Activated CD8-positive, alpha-beta T cell treated with anti-CD3 and anti-CD28 coated beads for 36 hours (primary cell): ENCODE data around the gene NEDD9. TPM values are rescaled to one million over a fixed set of nuclear protein-coding genes. Genes with fewer than 3 reads are reported as not detected.
A peak's percentile ranks its signal among the peaks of the same experiment; 100 is the strongest.

Source experiments
- ATAC-seq: fragments of 200-7000 bp; cut with Tn5 transposase; one replicate; pipeline ENCODE4 v1.10.0; 2021; ENCODE audit warnings: mild to moderate bottlenecking, moderate library complexity
- CTCF ChIA-PET: fragments of 350-600 bp; sonication (Branson Sonifier 250); formaldehyde crosslinking; loops from one replicate; lab custom pipeline; 2021; ENCODE audit warnings: antibody characterized with exemption; lab: Charles Lee
- POLR2A ChIA-PET: fragments of 350-600 bp; sonication (Branson Sonifier 250); formaldehyde crosslinking; loops from one replicate; lab custom pipeline; 2021; ENCODE audit warnings: antibody characterized with exemption; lab: Charles Lee
- DNase-seq: peaks from one replicate; pipeline ENCODE4 v3.0.0-alpha.2; 2020
- H3K27ac Mint-ChIP-seq: one replicate; pipeline ENCODE4 v1.8.0; 2021; ENCODE audit warnings: mild to moderate bottlenecking, mixed read lengths
- H3K27me3 Mint-ChIP-seq: one replicate; pipeline ENCODE4 v1.8.0; 2021; ENCODE audit warnings: mixed read lengths
- H3K36me3 Mint-ChIP-seq: one replicate; pipeline ENCODE4 v1.8.0; 2021; ENCODE audit warnings: low read depth, mixed read lengths
- H3K4me1 Mint-ChIP-seq: one replicate; pipeline ENCODE4 v1.8.0; 2021; ENCODE audit warnings: low read depth, mixed read lengths
- H3K4me3 Mint-ChIP-seq: one replicate; pipeline ENCODE4 v1.8.0; 2021; ENCODE audit warnings: mild to moderate bottlenecking, moderate library complexity, mixed read lengths
- H3K9me3 Mint-ChIP-seq: one replicate; pipeline ENCODE4 v1.8.0; 2021; ENCODE audit warnings: mixed read lengths
- CTCF ChIP-seq: fragments of 200-600 bp; IDR thresholded peaks from one replicate; pipeline ENCODE4 v1.8.0; 2022; ENCODE audit warnings: antibody characterized with exemption, mild to moderate bottlenecking
- intact Hi-C: fragments of 100-400 bp; cut with micrococcal nuclease; formaldehyde crosslinking; loops from one replicate; pipeline ENCODE4 v1.10.0; 2022
- total RNA-seq, 2 experiments: library from RNA; stranded (reverse); gene quantifications; one replicate each; pipeline ENCODE4 v1.2.3, GENCODE V29; 2021

NEDD9 gene
- total RNA-seq, 2 experiments from 2014 or later: 26.6 to 29.7 TPM

GRCh38 chr6:11210386-11211138 lies 21.9 kb downstream of the NEDD9 start:
- H3K4me1 Mint-ChIP-seq: peaks cover 55% of the 10 kb centered on the region
- POLR2A ChIA-PET: interaction anchor here (0.6 to 1.0 kb wide), 2 partner anchors 212 to 851 kb away, joined by 3 to 4 read pairs; no protein-coding TSS in a partner anchor
- H3K9me3 Mint-ChIP-seq: no peaks in the 10 kb centered on the region
- no peak for TF ChIP-seq CTCF
- no peak overlapping the region for H3K27ac Mint-ChIP-seq
- CTCF ChIA-PET: interaction anchor here (0.8 to 1.3 kb wide), 2 partner anchors 8 to 38 kb away, joined by 3 to 4 read pairs; no protein-coding TSS in a partner anchor
- H3K4me3 Mint-ChIP-seq: no peak overlapping the region
- peaks cover 48% of the 10 kb centered on the region for H3K36me3 Mint-ChIP-seq
- H3K27me3 Mint-ChIP-seq: no peaks in the 10 kb centered on the region
- no peak for ATAC-seq
- no peak for DNase-seq
- intact Hi-C loops: no loop called here

GRCh38 chr6:11209906-11210305 lies 22.6 kb downstream of the NEDD9 start:
- TF ChIP-seq CTCF: no peak
- H3K4me3 Mint-ChIP-seq: no peak overlapping the region
- H3K4me1 Mint-ChIP-seq: peaks cover 55% of the 10 kb centered on the region
- DNase-seq (no peak), ATAC-seq (no peak)
- no peaks in the 10 kb centered on the region for H3K27me3 Mint-ChIP-seq
- ChIA-PET POLR2A (interaction anchor here (0.6 to 1.0 kb wide), 2 partner anchors 212 to 852 kb away, joined by 3 to 4 read pairs; no protein-coding TSS in a partner anchor), CTCF (interaction anchor here (0.8 kb wide), 1 partner anchor 38 kb away, joined by 3 read pairs; no protein-coding TSS in a partner anchor)
- H3K9me3 Mint-ChIP-seq: no peaks in the 10 kb centered on the region
- no peak overlapping the region for H3K27ac Mint-ChIP-seq
- intact Hi-C loops: no loop called here
- peaks cover 48% of the 10 kb centered on the region for H3K36me3 Mint-ChIP-seq

GRCh38 chr6:11209369-11209768 lies 23.1 kb downstream of the NEDD9 start:
- TF ChIP-seq CTCF: no peak
- H3K27ac Mint-ChIP-seq: no peak overlapping the region
- DNase-seq (no peak), ATAC-seq (no peak)
- H3K4me3 Mint-ChIP-seq: no peak overlapping the region
- no peaks in the 10 kb centered on the region for H3K9me3 Mint-ChIP-seq
- H3K36me3 Mint-ChIP-seq: peaks cover 48% of the 10 kb centered on the region
- peaks cover 55% of the 10 kb centered on the region for H3K4me1 Mint-ChIP-seq
- POLR2A ChIA-PET: interaction anchor here (1.0 kb wide), 1 partner anchor 213 kb away, joined by 4 read pairs; no protein-coding TSS in a partner anchor
- H3K27me3 Mint-ChIP-seq: no peaks in the 10 kb centered on the region
- intact Hi-C loops: no loop called here
- CTCF ChIA-PET: no interaction called here

GRCh38 chr6:11208854-11209253 lies 23.6 kb downstream of the NEDD9 start:
- H3K36me3 Mint-ChIP-seq: peaks cover 49% of the 10 kb centered on the region
- ChIA-PET POLR2A (no interaction called here), CTCF (no interaction called here)
- H3K4me1 Mint-ChIP-seq: peaks cover 56% of the 10 kb centered on the region
- H3K27ac Mint-ChIP-seq: no peak overlapping the region
- no peaks in the 10 kb centered on the region for H3K27me3 Mint-ChIP-seq
- no peak overlapping the region for H3K4me3 Mint-ChIP-seq
- TF ChIP-seq CTCF: no peak
- no peaks in the 10 kb centered on the region for H3K9me3 Mint-ChIP-seq
- DNase-seq (no peak), ATAC-seq (no peak)
- intact Hi-C loops: no loop called here

GRCh38 chr6:11208267-11208666 lies 24.2 kb downstream of the NEDD9 start:
- intact Hi-C loops: no loop called here
- Mint-ChIP-seq H3K27me3 (no peaks in the 10 kb centered on the region), H3K4me1 (peaks cover 58% of the 10 kb centered on the region), H3K4me3 (no peak overlapping the region), H3K9me3 (no peaks in the 10 kb centered on the region), H3K36me3 (peaks cover 49% of the 10 kb centered on the region), H3K27ac (peak overlapping the region; percentile 71)
- TF ChIP-seq CTCF: no peak
- ChIA-PET POLR2A (no interaction called here), CTCF (no interaction called here)
- ATAC-seq (peak; percentile 94), DNase-seq (peak; percentile 65)
